HG02840 (cell line): ENCODE measurements around the gene ALKBH3.

Source experiments
- ATAC-seq: cut with Tn5 transposase; IDR thresholded peaks from one replicate; pipeline ENCODE4 v1.9.1; 2021; ENCODE audit warnings: mild to moderate bottlenecking, moderate library complexity, moderate number of reproducible peaks; ENCODE audit not compliant: unreplicated experiment, low FRiP score

ALKBH3 gene

DNA sequence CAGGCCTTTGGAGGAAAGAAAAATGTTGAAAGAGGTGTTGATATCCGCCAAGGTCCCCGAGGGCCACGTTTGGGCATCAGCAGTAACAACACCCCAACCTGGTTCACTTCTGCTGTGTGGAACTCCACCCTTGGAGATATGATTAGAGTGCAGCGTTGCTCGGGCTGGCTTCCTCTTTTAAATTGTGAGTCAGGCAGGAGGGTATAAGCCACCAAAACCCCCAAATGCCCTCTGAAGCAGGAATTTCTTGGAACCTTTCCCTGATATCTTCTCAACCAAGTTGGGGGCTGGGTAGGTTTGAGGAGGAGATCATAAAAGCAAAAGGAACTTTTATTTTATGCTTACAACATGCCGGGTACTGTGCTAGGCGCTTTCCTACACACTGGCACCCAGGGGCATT lies 55.4 kb downstream of the ALKBH3 start:
- ATAC-seq: no peak

DNA sequence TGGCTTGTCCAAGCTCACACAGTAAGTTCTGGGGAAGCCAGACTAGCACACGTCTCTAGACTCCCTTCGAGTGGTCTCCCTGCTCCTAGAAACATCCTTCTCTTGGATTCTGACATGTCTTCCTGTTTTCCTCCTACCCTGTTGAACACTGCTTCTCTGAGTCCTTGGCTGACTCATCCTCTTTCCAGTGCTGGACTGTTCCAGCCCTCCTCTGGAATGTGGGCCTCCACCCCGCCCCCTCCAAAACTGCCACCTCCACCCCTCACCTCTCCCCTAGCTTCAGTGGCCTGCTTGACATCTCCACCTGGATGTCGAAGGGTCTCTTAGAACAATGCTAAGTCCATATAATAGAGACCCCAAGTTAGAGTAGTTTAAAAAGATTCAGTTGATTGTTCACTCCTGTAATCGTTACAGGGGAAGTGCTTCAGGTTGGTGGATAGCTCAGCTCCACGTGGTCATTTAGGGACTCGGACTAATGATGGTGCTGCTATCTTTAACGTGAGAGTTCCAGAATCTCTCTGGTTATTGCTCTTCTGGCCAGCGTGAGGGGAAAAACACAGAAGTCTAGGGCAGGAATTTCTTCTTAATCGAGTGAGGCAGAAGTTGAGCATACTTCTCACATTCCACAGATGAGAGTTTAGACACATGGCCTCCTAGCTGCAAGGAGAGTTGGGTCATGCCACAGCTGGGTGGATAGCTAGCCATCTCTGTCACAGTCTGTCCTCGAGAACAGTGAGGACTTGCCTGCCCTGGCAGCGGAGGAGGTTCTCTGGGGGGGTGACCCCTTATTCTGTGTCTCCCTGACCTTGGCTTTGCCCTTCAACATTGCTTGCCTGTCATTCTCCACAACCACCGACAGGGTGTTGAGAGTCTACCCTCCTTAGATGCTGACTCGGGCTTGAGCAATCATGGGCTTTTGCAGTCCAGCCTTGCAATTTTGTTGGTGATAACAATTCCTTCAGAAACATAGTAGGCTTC lies 57.1 kb downstream of the ALKBH3 start:
- ATAC-seq: no peak

DNA sequence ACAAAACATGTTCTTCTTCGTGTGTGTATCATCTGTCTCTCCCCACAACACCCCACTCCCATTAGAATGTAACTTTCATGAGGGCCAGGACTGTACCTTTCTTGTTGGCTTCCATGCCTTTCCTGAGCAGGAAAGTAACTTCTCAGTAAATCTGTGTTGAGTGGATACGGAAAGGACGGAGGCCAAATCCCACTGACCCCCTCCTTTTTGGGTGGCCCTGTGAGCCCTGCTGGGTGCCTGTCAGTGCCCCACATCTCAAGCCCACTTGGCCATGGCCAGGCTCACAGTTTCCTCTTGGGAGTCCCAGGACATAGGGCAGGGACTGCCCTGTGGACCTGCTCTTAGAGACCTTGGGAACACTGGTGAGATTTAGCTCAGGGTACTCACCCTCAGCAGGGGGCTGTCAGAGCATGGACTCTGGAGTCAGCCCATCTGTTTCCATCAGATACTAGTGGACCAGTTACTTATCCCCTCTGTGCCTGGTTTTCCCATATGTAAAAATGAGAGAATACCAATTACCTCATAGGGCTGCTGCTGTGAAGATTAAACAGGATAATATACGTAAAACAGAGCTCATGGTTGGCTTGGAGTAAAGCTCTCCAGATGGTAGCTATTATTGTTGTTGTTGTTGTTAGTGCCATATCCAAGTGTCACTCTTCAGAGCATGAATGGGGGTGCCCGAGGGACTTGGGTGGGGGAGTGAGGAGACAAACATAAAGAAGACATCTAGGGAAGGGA lies 60.8 kb downstream of the ALKBH3 start:
- no peak for ATAC-seq

DNA sequence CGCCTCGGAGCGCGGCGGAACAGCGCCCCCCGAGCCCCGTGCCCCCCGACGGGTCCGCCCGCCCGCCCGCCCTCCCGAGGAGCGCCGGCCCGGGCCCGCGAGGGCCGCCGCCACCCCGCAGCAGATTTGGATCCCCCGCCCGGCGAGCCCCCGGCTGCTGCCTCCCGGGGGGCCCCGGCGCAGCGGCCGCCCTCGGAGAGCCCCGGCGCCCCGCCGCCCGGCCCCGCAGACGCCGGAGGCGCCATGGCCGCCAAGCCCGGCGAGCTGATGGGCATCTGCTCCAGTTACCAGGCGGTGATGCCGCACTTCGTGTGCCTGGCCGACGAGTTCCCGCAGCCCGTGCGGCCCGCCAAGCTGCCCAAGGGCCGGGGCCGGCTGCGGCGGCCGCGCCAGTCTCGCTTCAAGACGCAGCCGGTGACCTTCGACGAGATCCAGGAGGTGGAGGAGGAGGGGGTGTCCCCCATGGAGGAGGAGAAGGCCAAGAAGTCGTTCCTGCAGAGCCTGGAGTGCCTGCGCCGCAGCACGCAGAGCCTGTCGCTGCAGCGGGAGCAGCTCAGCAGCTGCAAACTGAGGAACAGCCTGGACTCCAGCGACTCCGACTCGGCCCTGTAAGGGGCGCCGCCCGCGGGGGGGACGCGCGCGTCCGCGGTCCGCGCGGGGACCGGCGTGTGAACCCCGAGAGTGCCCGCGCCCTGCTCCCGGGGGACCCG lies 62.2 kb downstream of the ALKBH3 start:
- no peak for ATAC-seq

DNA sequence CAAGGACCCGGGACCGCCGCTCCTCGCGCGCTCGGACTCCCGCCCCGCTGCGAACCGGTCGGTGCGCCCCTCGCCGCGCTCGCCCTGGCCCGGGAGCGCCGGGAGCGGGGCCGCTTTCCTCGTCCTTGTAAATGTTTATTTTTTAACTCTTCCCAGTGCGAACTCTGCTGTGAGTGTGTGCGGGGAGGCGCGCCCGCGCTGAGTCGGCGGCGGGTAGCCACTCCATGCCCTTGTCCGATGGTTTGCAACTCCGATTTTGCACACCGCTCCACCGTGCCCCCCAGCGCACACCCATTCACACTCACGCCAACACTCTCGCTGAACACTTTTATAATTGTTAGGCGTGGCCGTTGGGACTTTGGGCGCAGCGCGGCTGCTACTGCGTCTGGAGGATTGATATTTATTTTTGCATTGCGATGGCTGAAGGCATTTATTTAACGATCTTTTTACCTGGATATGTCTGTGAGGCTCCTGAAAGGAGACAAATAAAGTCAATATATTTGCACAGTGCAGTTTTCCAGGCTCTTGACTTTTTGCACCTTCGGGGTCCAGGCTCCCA lies 62.8 kb downstream of the ALKBH3 start:
- no peak for ATAC-seq

DNA sequence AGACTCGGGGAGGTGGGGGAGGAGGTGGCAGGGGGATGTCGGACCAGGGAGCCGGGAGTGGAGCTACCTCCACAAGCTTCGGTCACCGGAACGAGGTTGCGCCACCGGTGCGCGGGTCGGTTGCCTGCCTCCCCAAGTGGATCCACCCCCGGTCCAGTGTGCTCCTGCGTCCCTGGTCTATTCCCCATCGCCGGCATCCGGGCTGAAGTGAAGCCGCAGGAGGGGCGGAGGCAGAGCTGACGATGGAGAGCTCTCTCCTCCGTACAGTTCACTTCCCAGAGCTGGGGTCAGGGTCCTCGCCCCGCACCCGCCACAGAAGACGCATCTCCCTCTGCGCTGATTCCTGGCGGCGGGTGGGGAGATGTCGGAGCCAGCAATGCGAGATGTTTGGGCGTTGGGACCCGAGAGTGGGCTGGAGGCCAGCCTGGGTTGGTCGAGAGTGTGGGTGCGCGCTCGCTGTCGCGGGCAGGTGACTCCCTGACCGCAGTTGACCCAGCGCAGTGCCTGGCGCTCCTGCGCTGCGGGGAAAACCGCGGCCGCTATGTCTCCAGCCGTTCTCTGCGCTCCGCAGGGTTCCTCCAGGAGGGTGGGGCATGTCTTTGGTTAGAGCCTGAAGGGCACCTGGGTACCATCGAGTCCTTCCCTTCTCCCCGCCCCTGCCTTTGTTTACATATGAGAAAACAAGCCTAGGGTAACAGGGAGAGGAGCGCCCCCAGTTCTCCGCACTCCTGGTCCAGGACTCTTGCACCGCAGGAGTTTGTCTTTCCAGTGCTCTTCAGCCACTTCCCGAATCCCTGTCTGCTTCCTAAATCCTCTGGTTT lies 63.5 kb downstream of the ALKBH3 start:
- ATAC-seq: no peak

DNA sequence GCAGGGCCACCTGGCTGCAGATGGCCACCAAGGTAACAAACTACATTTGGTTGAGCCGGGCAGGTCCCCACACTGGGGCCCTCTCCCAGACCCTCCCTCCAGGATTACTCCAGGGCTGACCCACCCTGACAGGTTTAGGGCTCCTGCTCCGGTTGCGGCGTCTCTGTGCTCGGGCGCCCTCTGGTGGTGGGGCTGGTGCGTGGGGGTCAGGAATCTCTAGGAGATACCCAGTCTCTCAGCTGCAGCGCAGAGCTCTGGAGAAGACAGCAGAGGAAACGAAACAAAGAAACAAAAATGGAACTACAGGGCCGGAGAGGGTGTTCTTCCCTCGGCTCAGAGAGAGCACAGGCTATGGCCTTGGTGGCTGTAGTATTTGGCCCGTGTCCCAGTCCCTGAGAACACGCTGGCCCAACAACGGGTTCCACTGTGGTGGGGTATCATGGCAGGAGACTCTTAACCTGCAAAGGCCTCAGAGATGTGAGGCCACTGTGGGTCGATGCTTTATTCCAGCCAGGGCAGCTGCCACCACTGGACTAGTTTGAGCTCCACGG lies 64.2 kb downstream of the ALKBH3 start:
- ATAC-seq: no peak

DNA sequence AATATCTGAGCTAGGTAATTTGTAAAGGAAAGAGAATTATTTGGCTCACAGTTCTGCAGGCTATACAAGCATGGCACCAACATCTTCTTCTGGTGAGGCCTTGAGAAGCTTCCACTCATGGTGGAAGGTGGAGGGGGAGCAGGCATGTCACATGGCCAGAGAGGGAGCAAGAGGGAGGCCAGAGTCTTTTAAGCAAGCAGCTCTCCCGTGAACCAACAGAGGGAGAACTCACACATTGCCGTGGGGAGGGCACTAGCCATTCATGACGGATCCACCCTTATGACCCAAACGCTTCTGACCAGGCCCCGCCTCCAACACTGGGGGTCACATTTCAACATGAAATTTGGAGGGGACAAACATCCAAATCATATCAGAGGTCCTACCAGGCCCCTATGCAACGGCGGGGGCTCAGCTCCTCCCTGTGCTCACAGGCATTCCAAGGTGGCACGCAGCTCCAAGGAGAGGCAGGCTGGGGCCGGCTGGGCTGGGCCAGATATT lies 66.4 kb downstream of the ALKBH3 start:
- no peak for ATAC-seq

DNA sequence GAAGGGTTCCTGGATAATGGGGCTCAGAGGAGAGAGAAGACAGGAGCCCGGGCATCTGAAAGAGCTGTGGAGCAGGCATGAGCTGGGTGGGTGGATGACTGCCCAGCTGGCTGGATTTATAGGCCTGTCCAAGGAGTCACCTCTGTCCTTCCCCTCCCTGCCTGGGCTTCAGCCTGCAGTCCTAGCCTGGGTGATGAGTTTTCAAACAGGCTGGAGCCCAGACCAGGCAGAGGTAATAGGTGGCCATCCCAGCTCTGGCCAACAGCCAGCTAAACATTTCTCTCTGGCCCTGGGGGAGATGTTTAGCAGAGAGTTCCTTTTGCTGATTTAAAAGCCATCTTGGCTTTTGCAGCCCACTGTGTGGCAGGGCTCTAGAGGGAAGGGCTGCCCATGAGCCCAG lies 67.2 kb downstream of the ALKBH3 start:
- ATAC-seq: no peak

DNA sequence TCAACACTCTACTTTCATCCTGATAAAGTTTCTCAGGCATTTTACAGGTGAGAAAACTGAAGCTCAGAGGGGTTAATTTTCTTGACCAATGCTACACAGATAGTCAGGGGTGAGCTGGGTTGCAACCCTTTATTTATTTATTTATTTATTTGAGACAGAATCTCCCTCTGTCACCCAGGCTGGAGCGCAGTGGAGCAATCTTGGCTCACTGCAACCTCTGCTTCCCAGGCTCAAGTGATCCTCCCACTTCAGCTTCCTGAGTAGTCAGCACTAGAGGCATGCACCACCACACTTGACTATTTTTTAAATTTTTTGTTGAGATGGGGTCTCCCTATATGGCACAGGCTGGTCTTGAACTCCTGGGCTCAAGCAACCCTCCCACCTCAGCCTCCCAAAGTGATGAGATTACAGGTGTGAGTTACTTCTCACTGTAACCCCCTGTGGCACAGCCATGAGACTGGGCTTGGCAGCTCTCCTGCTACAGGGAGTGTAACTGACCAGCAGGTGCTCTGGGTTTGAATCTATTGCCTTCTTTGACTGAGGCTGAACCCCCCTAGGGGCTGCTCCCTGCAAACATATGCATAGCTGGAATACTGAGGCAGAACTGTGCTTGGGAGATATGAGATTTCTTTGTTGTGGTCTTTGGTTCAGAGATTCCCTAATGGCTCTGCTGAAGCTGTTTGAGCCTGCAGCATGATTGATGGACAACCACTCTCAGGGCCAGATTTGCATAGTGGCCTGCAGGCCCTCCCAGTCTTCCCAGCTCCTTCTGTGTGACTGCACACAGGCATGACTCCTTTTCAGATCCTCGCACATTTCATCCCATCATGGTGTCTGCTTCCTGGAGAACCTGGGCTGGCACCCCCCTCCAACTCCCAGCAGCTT lies 68.0 kb downstream of the ALKBH3 start:
- no peak for ATAC-seq

DNA sequence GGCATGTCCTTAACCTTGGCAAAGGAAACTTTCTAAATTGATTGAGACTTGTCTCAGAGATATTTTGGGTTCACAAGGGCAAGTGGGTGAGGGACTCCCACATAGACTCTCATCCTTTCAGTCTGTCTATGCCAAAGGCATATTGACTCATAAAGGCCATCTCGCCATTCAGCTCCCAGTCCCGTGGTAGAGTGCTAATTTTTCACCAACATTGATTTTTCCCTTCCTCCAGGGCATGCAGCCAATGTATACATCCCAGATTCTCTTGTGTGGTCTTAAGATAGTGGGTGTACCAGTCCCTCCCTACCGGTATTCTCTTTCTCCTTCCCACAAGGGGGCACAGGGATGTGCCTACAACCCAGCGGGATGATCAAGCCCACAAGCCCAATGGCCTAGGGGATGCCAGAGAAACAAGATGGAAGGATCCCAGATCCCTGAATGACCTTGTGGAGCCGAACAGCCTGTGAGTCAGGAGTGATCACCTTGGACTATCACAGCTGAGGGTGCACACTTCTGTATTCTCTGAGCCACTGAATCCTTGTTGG lies 69.8 kb downstream of the ALKBH3 start:
- no peak for ATAC-seq

DNA sequence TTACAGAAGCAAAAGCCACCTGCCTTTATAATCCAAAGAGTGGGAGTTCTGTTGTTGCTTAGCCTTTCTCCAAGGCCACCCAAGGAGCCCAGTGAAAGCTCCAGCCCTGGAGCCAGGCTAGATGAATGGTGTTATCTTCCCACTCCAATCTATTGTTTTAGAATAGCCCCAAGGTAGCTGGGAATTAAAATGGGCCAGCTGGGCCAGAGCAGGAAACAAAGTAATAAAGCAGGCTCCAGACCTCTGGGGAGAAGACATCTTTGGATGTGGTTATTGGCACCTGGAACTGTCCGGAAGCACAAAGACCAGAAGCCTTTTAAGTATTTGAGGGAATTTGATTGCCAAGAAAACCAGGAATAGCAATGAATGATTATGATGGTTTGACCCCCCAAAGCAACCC lies 70.6 kb downstream of the ALKBH3 start:
- ATAC-seq: no peak

DNA sequence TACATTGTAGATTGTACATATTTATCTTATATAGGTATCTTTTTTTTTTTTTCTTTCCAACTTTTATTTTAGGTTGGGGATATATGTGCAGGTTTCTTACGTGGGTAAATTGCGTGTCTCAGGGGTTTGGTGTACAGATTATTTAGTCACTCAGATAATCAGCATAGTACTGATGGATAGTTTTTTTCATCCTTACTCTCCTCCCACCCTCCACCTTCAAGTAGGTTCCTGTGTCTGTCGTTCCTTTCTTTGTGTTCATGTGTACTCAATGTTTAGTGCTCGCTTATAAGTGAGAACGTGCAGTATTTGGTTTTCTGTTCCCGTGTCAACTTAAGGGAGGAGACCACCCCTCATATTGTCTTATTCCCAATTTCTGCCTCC lies 71.4 kb downstream of the ALKBH3 start:
- ATAC-seq: no peak

DNA sequence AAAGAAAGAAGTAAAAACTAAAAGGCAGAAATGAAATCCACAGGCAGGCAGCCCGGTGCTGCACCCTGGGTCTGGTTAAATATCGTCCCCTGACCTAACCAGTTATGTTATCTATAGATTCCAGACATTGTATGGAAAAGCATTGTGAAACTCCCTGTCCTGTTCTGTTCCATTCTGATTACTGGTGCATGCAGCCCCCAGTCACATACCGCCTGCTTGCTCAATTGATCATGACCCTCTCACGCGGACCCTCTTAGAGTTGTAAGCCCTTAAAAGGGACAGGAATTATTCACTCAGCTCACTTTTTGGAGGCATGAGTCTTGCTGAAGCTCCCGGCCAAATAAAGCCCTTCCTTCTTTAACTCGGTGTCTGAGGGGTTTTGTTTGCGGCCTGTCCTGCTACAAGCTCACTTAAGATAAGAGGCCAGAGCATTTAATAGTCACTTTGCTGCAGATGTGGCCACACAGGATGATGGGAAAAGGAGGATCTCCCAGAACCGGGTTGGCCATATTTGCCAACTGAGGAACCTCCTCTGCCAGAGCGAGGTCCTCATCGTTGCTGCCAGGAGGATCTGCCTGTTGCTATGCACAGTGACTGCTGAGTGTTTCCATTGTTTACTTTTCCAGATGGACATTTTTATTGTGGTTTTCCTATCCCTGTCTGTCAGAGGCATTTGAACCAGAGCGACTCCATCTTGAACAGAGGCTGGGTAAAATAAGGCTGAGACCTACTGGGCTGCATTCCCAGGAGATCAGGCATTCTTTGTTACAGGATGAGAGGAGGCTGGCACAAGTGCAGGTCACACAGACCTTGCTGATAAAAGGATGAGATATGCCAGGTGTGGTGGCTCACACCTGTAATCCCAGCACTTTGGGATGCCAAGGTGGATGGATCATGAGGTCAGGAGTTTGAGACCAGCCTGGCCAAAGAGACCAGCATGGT lies 72.0 kb downstream of the ALKBH3 start:
- no peak for ATAC-seq

DNA sequence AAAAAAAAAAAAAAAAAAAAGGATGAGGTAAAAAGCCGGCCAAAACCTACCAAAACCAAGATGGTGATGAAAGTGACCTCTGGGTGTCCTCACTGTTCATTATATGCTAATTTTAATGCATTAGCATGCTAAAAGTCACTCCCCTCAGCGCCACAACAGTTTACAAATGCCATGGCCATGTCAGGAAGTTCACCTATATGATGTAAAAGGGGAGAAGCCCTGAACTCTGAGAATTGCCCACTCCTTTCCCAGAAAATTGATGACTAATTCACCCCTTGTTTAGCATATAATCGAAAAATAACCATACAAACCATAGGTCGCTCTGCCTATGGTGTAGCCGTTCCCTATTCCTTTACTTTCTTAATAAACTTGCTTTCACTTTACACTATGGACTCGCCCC lies 72.9 kb downstream of the ALKBH3 start:
- no peak for ATAC-seq

DNA sequence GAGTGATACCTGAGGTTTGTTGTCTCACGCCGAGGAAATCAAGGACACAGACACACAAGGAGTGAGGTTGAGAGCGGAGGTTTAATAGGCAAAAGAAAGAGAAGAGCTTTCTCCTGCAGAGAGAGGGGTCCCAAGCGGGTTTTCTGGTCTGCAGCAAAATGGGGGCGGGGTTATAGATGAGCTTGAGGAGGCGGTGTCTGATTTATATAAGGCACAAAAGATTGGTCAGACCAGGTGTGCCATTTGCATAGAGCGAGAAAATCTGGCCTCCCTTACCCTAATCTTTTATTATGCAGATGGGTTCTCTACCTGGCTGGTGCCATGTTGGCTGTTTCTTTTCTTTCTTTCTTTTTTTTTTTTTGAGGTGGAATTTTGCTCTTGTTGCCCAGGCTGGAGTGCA lies 73.6 kb downstream of the ALKBH3 start:
- no peak for ATAC-seq
